ENCODE measurements around the gene VAC14. TPM values are rescaled to one million over a fixed set of nuclear protein-coding genes. Genes with fewer than 3 reads are reported as not detected.

Gene VAC14
- total RNA-seq, 1 experiment from 2014 or later, result 35.3 TPM

DNA sequence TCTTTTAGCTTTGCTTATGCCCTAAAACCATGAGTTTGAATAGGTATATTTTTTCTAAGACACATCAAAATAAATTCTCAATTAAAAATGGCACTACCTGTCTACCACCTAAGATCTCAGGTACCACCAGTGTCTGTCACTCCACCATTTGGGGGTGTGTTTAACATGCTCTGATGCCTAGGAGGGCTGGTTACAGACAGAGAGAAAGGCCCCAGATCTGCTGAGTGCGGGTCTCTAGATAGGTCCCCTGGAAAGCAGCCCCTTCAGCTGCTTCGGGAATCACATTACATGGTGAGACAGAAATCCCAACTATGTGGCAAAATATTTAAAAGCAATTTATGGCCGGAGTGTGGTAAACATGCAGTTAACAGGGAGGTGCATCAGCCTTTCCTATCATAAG is 653 bp upstream of the VAC14 start (continued):
- TF ChIP-seq FOSL1 (IDR thresholded peaks at IDR 0.05; ENCODE audit: low read depth), result no peak
- TF ChIP-seq POLR2A (IDR thresholded peaks at IDR 0.05; ENCODE audit: borderline replicate concordance, extremely low read depth, insufficient read depth, insufficient read length), result no peak

DNA sequence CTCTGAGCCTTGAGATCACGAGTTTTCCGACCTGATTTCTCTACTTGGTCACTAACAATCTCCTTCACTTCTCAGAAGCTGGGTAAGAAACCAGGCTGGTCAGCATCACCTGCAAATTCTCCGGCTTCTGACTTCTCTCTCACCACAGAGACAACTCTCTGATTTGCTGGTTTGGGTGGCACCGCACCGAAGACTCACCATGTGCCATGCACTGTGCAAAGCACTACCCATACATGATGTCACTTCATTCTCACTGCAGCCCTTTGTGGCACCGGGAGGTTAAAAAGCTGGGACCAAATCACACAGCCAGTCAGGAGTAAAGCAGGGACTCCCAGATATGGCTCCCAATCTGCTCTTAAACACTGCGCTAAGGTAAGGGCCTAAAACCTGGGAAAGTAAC is 647 bp downstream of the VAC14 start:
- BruUV-seq (replicated peaks), result TSS peak; percentile 44
- TF ChIP-seq POLR2AphosphoS5 (IDR thresholded peaks at IDR 0.05; ENCODE audit: low read depth, low read length), result no peak
- TF ChIP-seq SP1 (IDR thresholded peaks at IDR 0.05; ENCODE audit: low read depth), result no peak
- no peak for TF ChIP-seq SRF (IDR thresholded peaks at IDR 0.05; ENCODE audit: low read depth)
- no peak for TF ChIP-seq ELF1 (IDR thresholded peaks at IDR 0.05; ENCODE audit: borderline replicate concordance, low read depth)
- no peak for TF ChIP-seq ZFX (IDR thresholded peaks at IDR 0.05)
- no peak for TF ChIP-seq MAX (IDR thresholded peaks at IDR 0.05)
- TF ChIP-seq, protein P1, sequence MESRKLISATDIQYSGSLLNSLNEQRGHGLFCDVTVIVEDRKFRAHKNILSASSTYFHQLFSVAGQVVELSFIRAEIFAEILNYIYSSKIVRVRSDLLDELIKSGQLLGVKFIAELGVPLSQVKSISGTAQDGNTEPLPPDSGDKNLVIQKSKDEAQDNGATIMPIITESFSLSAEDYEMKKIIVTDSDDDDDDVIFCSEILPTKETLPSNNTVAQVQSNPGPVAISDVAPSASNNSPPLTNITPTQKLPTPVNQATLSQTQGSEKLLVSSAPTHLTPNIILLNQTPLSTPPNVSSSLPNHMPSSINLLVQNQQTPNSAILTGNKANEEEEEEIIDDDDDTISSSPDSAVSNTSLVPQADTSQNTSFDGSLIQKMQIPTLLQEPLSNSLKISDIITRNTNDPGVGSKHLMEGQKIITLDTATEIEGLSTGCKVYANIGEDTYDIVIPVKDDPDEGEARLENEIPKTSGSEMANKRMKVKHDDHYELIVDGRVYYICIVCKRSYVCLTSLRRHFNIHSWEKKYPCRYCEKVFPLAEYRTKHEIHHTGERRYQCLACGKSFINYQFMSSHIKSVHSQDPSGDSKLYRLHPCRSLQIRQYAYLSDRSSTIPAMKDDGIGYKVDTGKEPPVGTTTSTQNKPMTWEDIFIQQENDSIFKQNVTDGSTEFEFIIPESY (IDR thresholded peaks at IDR 0.05; ENCODE audit: extremely low read depth, insufficient replicate concordance, low read length), result no peak
- TF ChIP-seq, protein P2, sequence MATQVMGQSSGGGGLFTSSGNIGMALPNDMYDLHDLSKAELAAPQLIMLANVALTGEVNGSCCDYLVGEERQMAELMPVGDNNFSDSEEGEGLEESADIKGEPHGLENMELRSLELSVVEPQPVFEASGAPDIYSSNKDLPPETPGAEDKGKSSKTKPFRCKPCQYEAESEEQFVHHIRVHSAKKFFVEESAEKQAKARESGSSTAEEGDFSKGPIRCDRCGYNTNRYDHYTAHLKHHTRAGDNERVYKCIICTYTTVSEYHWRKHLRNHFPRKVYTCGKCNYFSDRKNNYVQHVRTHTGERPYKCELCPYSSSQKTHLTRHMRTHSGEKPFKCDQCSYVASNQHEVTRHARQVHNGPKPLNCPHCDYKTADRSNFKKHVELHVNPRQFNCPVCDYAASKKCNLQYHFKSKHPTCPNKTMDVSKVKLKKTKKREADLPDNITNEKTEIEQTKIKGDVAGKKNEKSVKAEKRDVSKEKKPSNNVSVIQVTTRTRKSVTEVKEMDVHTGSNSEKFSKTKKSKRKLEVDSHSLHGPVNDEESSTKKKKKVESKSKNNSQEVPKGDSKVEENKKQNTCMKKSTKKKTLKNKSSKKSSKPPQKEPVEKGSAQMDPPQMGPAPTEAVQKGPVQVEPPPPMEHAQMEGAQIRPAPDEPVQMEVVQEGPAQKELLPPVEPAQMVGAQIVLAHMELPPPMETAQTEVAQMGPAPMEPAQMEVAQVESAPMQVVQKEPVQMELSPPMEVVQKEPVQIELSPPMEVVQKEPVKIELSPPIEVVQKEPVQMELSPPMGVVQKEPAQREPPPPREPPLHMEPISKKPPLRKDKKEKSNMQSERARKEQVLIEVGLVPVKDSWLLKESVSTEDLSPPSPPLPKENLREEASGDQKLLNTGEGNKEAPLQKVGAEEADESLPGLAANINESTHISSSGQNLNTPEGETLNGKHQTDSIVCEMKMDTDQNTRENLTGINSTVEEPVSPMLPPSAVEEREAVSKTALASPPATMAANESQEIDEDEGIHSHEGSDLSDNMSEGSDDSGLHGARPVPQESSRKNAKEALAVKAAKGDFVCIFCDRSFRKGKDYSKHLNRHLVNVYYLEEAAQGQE (IDR thresholded peaks at IDR 0.05; ENCODE audit: low read depth), result no peak
- no peak for TF ChIP-seq SIN3A (IDR thresholded peaks at IDR 0.05; ENCODE audit: low read depth)
- TF ChIP-seq FOSL1 (IDR thresholded peaks at IDR 0.05; ENCODE audit: low read depth), result no peak
- TF ChIP-seq POLR2A (IDR thresholded peaks at IDR 0.05; ENCODE audit: borderline replicate concordance, extremely low read depth, insufficient read depth, insufficient read length), result no peak
- TF ChIP-seq YY1 (IDR thresholded peaks at IDR 0.05; ENCODE audit: extremely low read depth, insufficient replicate concordance, low read depth, low read length), result no peak
- no peak for TF ChIP-seq EZH2 (IDR thresholded peaks at IDR 0.05)
- TF ChIP-seq, protein P3, sequence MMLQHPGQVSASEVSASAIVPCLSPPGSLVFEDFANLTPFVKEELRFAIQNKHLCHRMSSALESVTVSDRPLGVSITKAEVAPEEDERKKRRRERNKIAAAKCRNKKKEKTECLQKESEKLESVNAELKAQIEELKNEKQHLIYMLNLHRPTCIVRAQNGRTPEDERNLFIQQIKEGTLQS (IDR thresholded peaks at IDR 0.05), result no peak
- no peak for TF ChIP-seq CBX3 (IDR thresholded peaks at IDR 0.05; ENCODE audit: low read depth)
- TF ChIP-seq JUND (IDR thresholded peaks at IDR 0.05), result no peak
- no peak for TF ChIP-seq EGR1 (IDR thresholded peaks at IDR 0.05; ENCODE audit: low read depth)
- Histone ChIP-seq H3K4me3 (replicated peaks in 1 of 2; ENCODE audit: low read depth in 1 of 2, low read length in 2 of 2) (peak overlapping the region; percentile 74 to 97), H3K9me2 (ENCODE audit: insufficient read depth) (no peaks in the 10 kb centered on the region), H3K27me3 (ENCODE audit: insufficient read depth, low read length) (no peaks in the 10 kb centered on the region), H4K20me1 (ENCODE audit: insufficient read depth) (no peaks in the 10 kb centered on the region), H3K79me2 (ENCODE audit: insufficient read depth, low read length) (peaks cover 55% of the 10 kb centered on the region), H3K9ac (ENCODE audit: low read length) (peak overlapping the region; percentile 87), H3K4me1 (ENCODE audit: control insufficient read depth in 1 of 2, insufficient read depth in 2 of 2, low read length in 2 of 2) (peaks cover 9 to 16% of the 10 kb centered on the region in 2 experiments), H3K9me3 (ENCODE audit: control insufficient read depth in 1 of 2, insufficient read depth in 1 of 2, low read depth in 1 of 2, low read length in 2 of 2) (peaks cover 0 to 9% of the 10 kb centered on the region in 2 experiments; a peak in 1 of 4 replicates), H3K4me2 (ENCODE audit: low read length) (peak overlapping the region; percentile 83), H3K27ac (ENCODE audit: low read depth, low read length) (peak overlapping the region; percentile 57), H2AFZ (ENCODE audit: low read depth, low read length, poor library complexity, severe bottlenecking) (no peak overlapping the region), H3K36me3 (ENCODE audit: control insufficient read depth in 1 of 2, insufficient read depth in 2 of 2, low read length in 2 of 2) (no peaks in the 10 kb centered on the region)
- intact Hi-C loops (cut with micrococcal nuclease), result loop anchor here (5.0 kb wide), 1 partner anchor 557 kb away; the partner anchor contains the start of gene CALB2
- RAD21 ChIA-PET (ENCODE audit: low non-redundant PET in 1 of 2, low total read pairs in 2 of 2, uncharacterized antibody in 2 of 2, unreplicated experiment in 2 of 2), result no interaction called here
- ATAC-seq (peak; percentile 16), DNase-seq (ENCODE audit: low read depth, low spot score) (no peak)
- CTCF ChIA-PET, result no interaction called here
- POLR2A ChIA-PET, result no interaction called here
